Esophagus squamous epithelium (tissue), 4 donors: ENCODE measurements around the gene WNK1.

Experiments
- CTCF ChIP-seq, 6 experiments: fragments of 450-650 bp in 4 of 6; fragments of 200-600 bp in 2 of 6; sonication (generic) in 2 of 6; IDR thresholded peaks; one replicate each; pipeline ENCODE4 v1.5.1; 2016 to 2019; ENCODE audit warnings: antibody characterized with exemption in 6 of 6, mild to moderate bottlenecking in 4 of 6, moderate library complexity in 4 of 6
- POLR2A ChIP-seq, 4 donors: fragments of 450-650 bp; IDR thresholded peaks; one replicate each; pipeline ENCODE4 v1.6.1; 2017; ENCODE audit warnings: antibody characterized with exemption in 4 of 4, mild to moderate bottlenecking in 4 of 4, moderate library complexity in 3 of 4

GRCh38 chr12:725076-725475 is 27.3 kb upstream of the WNK1 start:
- no peak for TF ChIP-seq CTCF (IDR thresholded peaks at IDR 0.05)
- TF ChIP-seq POLR2A (IDR thresholded peaks at IDR 0.05): no peak
